Esophagus squamous epithelium (tissue), 5 donors: ENCODE measurements around the gene MAP2K5. TPM values are rescaled to one million over a fixed set of nuclear protein-coding genes. Genes with fewer than 3 reads are reported as not detected.

Experiments used
- DNase-seq: peaks from one replicate; lab custom pipeline; 2025; lab: John Stamatoyannopoulos, UW
- H3K27ac ChIP-seq, 4 donors: fragments of 200-600 bp; sonication (generic); one replicate each; pipeline ENCODE4 v1.5.1; 2016 to 2019; ENCODE audit warnings: mild to moderate bottlenecking in 1 of 4
- H3K27me3 ChIP-seq, 4 donors: fragments of 200-600 bp; sonication (generic); 1 replicate in 3 of 4; 2 replicates in 1 of 4; pipeline versions ENCODE4 v1.5.1 to v1.6.0; 2017 to 2021; ENCODE audit warnings: antibody characterized with exemption in 1 of 4
- H3K36me3 ChIP-seq, 3 donors: fragments of 200-600 bp; sonication (generic); one replicate each; pipeline ENCODE4 v1.5.1; 2016 to 2019
- H3K4me1 ChIP-seq, 3 donors: fragments of 200-600 bp; sonication (generic); one replicate each; pipeline ENCODE4 v1.5.1; 2017 to 2019
- H3K4me3 ChIP-seq, 4 donors: fragments of 200-600 bp; sonication (generic); 1 replicate in 3 of 4; 2 replicates in 1 of 4; pipeline ENCODE4 v1.5.1; 2016 to 2019; ENCODE audit warnings: mild to moderate bottlenecking in 2 of 4, moderate library complexity in 1 of 4
- H3K9me3 ChIP-seq, 3 donors: fragments of 200-600 bp; sonication (generic); one replicate each; pipeline ENCODE4 v1.5.1; 2016 to 2019
- POLR2A ChIP-seq, 4 donors: fragments of 450-650 bp; IDR thresholded peaks; one replicate each; pipeline ENCODE4 v1.6.1; 2017; ENCODE audit warnings: antibody characterized with exemption in 4 of 4, mild to moderate bottlenecking in 4 of 4, moderate library complexity in 3 of 4
- WGBS, 2 donors: methylation state at CpG; one replicate each; pipeline ENCODE4 v1.1.5; 2018; 5-methylcytosine and 5-hydroxymethylcytosine counted together
- intact Hi-C: fragments of 100-400 bp; cut with DNase I; formaldehyde crosslinking; loops from one replicate; pipeline ENCODE4 v1.15.0; 2022
- small RNA-seq, 4 donors: library from RNA; depleted of rRNA; stranded (forward); fragments of <200 nt; gene quantifications; one replicate each; pipeline ENCODE3, GENCODE V24; 2016
- total RNA-seq, 4 donors: library from RNA; depleted of rRNA; stranded (reverse); fragments of >200 nt; gene quantifications; one replicate each; pipeline ENCODE4 v1.1.0, GENCODE V29; 2016
- TF ChIP-seq, protein P1 (sequence below), 6 experiments: fragments of 450-650 bp in 4 of 6; fragments of 200-600 bp in 2 of 6; sonication (generic) in 2 of 6; IDR thresholded peaks; one replicate each; pipeline ENCODE4 v1.5.1; 2016 to 2019; ENCODE audit warnings: antibody characterized with exemption in 6 of 6, mild to moderate bottlenecking in 4 of 6, moderate library complexity in 4 of 6
- donor health status: DM: yes; HTN: yes; CAD: no.

Gene MAP2K5
- total RNA-seq, 4 donors from 2014 or later = 5.8 to 8.0 (median 7.0) TPM

DNA sequence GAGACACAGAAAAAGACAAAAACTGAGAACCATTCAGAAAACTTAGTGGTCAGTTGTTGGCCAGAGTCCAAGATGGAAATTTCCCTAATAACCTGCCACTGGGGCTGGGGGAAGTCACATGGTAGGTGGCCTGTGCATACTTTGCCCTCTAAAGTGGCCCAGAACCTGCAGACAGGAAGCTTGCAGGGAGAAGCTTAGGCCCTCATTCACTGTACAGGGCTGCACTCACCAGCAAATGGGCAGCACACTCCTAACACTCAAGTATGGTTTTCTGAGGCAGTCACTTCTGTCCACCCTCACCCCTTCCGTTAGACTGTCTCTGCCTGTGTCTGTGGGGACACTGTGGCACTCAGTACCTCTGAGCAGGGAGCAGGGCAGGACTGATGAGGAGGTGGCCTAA is 311.9 kb downstream of the MAP2K5 start:
- Histone ChIP-seq H3K4me1 (peaks cover 0 to 11% (median 0%) of the 10 kb centered on the region in 3 donors), H3K4me3 (no peak overlapping the region), H3K9me3 (no peaks in the 10 kb centered on the region), H3K36me3 (no peaks in the 10 kb centered on the region), H3K27me3 (no peaks in the 10 kb centered on the region), H3K27ac (no peak overlapping the region)
- intact Hi-C loops = no loop called here
- no peak for DNase-seq
- 88% methylated on average over 1 of the region's 1 CpG; no CpG with 5 or more reads in 1 of the 2 donors for WGBS, 2 donors
- TF ChIP-seq POLR2A (IDR thresholded peaks at IDR 0.05) = no peak
- TF ChIP-seq, protein P1, sequence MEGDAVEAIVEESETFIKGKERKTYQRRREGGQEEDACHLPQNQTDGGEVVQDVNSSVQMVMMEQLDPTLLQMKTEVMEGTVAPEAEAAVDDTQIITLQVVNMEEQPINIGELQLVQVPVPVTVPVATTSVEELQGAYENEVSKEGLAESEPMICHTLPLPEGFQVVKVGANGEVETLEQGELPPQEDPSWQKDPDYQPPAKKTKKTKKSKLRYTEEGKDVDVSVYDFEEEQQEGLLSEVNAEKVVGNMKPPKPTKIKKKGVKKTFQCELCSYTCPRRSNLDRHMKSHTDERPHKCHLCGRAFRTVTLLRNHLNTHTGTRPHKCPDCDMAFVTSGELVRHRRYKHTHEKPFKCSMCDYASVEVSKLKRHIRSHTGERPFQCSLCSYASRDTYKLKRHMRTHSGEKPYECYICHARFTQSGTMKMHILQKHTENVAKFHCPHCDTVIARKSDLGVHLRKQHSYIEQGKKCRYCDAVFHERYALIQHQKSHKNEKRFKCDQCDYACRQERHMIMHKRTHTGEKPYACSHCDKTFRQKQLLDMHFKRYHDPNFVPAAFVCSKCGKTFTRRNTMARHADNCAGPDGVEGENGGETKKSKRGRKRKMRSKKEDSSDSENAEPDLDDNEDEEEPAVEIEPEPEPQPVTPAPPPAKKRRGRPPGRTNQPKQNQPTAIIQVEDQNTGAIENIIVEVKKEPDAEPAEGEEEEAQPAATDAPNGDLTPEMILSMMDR (IDR thresholded peaks at IDR 0.05) = no peak

GRCh38 chr15:67855842-67856241 is 313.3 kb downstream of the MAP2K5 start:
- no peaks in the 10 kb centered on the region for H3K36me3 ChIP-seq
- no peak for DNase-seq
- H3K27me3 ChIP-seq = no peaks in the 10 kb centered on the region
- TF ChIP-seq, protein P1 (IDR thresholded peaks at IDR 0.05) = no peak
- TF ChIP-seq POLR2A (IDR thresholded peaks at IDR 0.05) = no peak
- H3K4me1 ChIP-seq = peaks cover 0 to 17% (median 0%) of the 10 kb centered on the region in 3 donors
- H3K4me3 ChIP-seq = no peak overlapping the region
- no peak overlapping the region for H3K27ac ChIP-seq
- intact Hi-C loops = no loop called here
- H3K9me3 ChIP-seq = no peaks in the 10 kb centered on the region
- WGBS, 2 donors = 50 to 67% methylated on average over 1 to 3 of the region's 3 CpGs

Small RNA genes lying within 50 kb of the gene (small RNA-seq; reads per million reads assigned to genes)
- gene RNU6-1 = 0 to 0.09 (median 0) reads per million in 4 donors

Other genes starting within 250 kb of the MAP2K5 start
- 1 to 10 TPM; 2.0 to 9.0 (median 3.5) TPM for gene C15orf61, start 21.6 kb upstream of the MAP2K5 start, total RNA-seq